Measurements from ENCODE around the gene PRKCE. TPM values are rescaled to one million over a fixed set of nuclear protein-coding genes. Genes with fewer than 3 reads are reported as not detected.

The PRKCE gene
- total RNA-seq, 1 experiment from 2014 or later = 1.3 TPM

GRCh38 chr2:45794134-45794617 lies 142.7 kb downstream of the PRKCE start:
- H2BK5ac ChIP-seq (ENCODE audit: insufficient read length, low read length) = no peak overlapping the region
- no peak overlapping the region for H3K4me2 ChIP-seq (ENCODE audit: insufficient read depth, insufficient read length, low read length)
- no peak overlapping the region for H3K4me3 Mint-ChIP-seq
- H3K27me3 Mint-ChIP-seq (ENCODE audit: low read depth) = peaks cover 2% of the 10 kb centered on the region
- no peaks in the 10 kb centered on the region for H3K79me2 ChIP-seq (ENCODE audit: insufficient read depth, low read length)
- H2BK120ac ChIP-seq (ENCODE audit: low read depth, low read length, poor library complexity, severe bottlenecking) = no peak overlapping the region
- no peak overlapping the region for H4K5ac ChIP-seq (ENCODE audit: insufficient read length, low read depth, low read length)
- no peak for TF ChIP-seq CTCF (conservative IDR thresholded peaks at IDR 0.05)
- no peak overlapping the region for H2BK12ac ChIP-seq (ENCODE audit: insufficient read length, low read depth, low read length)
- H3K79me1 ChIP-seq (ENCODE audit: insufficient read depth, low read depth, low read length, poor library complexity, severe bottlenecking) = no peaks in the 10 kb centered on the region
- H3K9ac ChIP-seq (ENCODE audit: extremely low read depth, insufficient read length, low read length) = no peak overlapping the region
- H2AFZ ChIP-seq (ENCODE audit: low read length) = no peak overlapping the region
- no peak overlapping the region for H2BK15ac ChIP-seq (ENCODE audit: low read depth, low read length)
- WGBS (ENCODE audit: extremely low coverage, insufficient read length, low lambda C conversion rate) = no CpG with 5 or more reads among the region's 15 CpGs
- no peak overlapping the region for H3K56ac ChIP-seq (ENCODE audit: insufficient read length, low read depth, low read length)
- DNase-seq = no peak
- H3T11ph ChIP-seq (ENCODE audit: low read length) = no peak overlapping the region
- H4K91ac ChIP-seq (ENCODE audit: insufficient read length, low read depth, low read length) = no peak overlapping the region
- H2AK5ac ChIP-seq (ENCODE audit: insufficient read length, low read length) = no peak overlapping the region
- no peaks in the 10 kb centered on the region for H3K9me3 Mint-ChIP-seq
- H3K4me1 ChIP-seq (ENCODE audit: insufficient read depth, low read length) = no peaks in the 10 kb centered on the region
- H3K27ac Mint-ChIP-seq = no peak overlapping the region; a peak in 1 of 7 replicates
- no peak overlapping the region for H2BK20ac ChIP-seq (ENCODE audit: low read depth, low read length, poor library complexity, severe bottlenecking)
- H4K20me1 ChIP-seq (ENCODE audit: control insufficient read depth, insufficient read depth, insufficient read length) = no peaks in the 10 kb centered on the region
- no peak overlapping the region for H4K8ac ChIP-seq (replicated peaks; ENCODE audit: insufficient read length, low read depth, low read length)
- no peaks in the 10 kb centered on the region for H3K9me3 ChIP-seq (ENCODE audit: control insufficient read depth, low read depth, low read length)
- H3K14ac ChIP-seq (ENCODE audit: insufficient read depth, low read length) = no peak overlapping the region
- no peaks in the 10 kb centered on the region for H3K27me3 ChIP-seq (ENCODE audit: insufficient read depth, low read length)
- H3K23me2 ChIP-seq (ENCODE audit: insufficient read length, low read depth, low read length, poor library complexity, severe bottlenecking) = no peaks in the 10 kb centered on the region
- no peak overlapping the region for H3K23ac ChIP-seq (ENCODE audit: insufficient read length, low read depth, low read length)
- no peak overlapping the region for H3K27ac ChIP-seq (ENCODE audit: insufficient read length, low read depth, low read length)
- H3K4ac ChIP-seq (ENCODE audit: low read depth, low read length) = no peak overlapping the region
- no peak overlapping the region for H3K18ac ChIP-seq (ENCODE audit: insufficient read length, low read depth, low read length)
- peaks cover 5 to 8% of the 10 kb centered on the region in 2 experiments; a peak in 2 of 4 replicates for H3K4me1 Mint-ChIP-seq
- H3K36me3 Mint-ChIP-seq (ENCODE audit: insufficient read depth in 1 of 3, low read depth in 3 of 3) = no peaks in the 10 kb centered on the region; a peak in 1 of 7 replicates
